Pancreas (tissue), 10 donors: ENCODE results near the gene FLG2. TPM values are rescaled to one million over a fixed set of nuclear protein-coding genes. Genes with fewer than 3 reads are reported as not detected.

Source experiments
- ATAC-seq, 4 donors: fragments of 200-7000 bp; cut with Tn5 transposase; one replicate each; pipeline versions ENCODE4 v1.8.0 to v1.9.1; 2020; ENCODE audit warnings: mild to moderate bottlenecking in 4 of 4, moderate library complexity in 4 of 4
- DNase-seq, 6 donors: peaks; one replicate each; pipeline ENCODE4 v3.0.0-alpha.2; 2020
- FAIRE-seq: peaks from 2 replicates; lab custom pipeline; 2012; peaks lifted over from hg19 to GRCh38; lab: Jason Lieb, UNC
- H3K27ac ChIP-seq, 4 donors: fragments of 200-600 bp; sonication (generic); 1 replicate in 3 of 4; 2 replicates in 1 of 4; pipeline versions ENCODE4 v1.5.0 to v1.8.0; 2020
- H3K27me3 ChIP-seq, 4 donors: fragments of 200-600 bp; one replicate each; pipeline ENCODE4 v1.8.0; 2021
- H3K36me3 ChIP-seq, 3 donors: fragments of 200-600 bp; sonication (generic) in 1 of 3; one replicate each; pipeline versions ENCODE4 v1.5.0 to v1.8.0; 2020 to 2021
- H3K4me1 ChIP-seq, 3 donors: fragments of 200-600 bp; one replicate each; pipeline ENCODE4 v1.8.0; 2021
- H3K4me3 ChIP-seq, 4 donors: fragments of 200-600 bp; sonication (generic) in 2 of 4; one replicate each; pipeline versions ENCODE4 v1.5.0 to v1.8.0; 2020 to 2021
- H3K9me3 ChIP-seq, 4 donors: fragments of 200-600 bp; one replicate each; pipeline ENCODE4 v1.8.0; 2021
- CTCF ChIP-seq, 4 donors: fragments of 200-600 bp; sonication (generic) in 3 of 4; IDR thresholded peaks; one replicate each; pipeline versions ENCODE4 v1.5.0 to v1.8.0; 2021; ENCODE audit warnings: antibody characterized with exemption in 4 of 4
- WGBS, 2 donors: extraction: QIAGEN DNeasy Blood & Tissue Kit; methylation state at CpG; one replicate each; pipeline ENCODE4 v1.1.7; 2013; 5-methylcytosine and 5-hydroxymethylcytosine counted together
- intact Hi-C, 3 donors: fragments of 100-400 bp; cut with DNase I; formaldehyde crosslinking; loops; one replicate each; pipeline versions ENCODE4 v1.11.1 to v1.14.2; 2022
- polyA plus RNA-seq, 2 donors: library from polyadenylated mRNA; stranded (reverse); fragments of 200-250 nt; gene quantifications; one replicate each; pipeline ENCODE4 v1.2.3, GENCODE V29; 2013
- total RNA-seq, 6 donors: library from RNA; stranded (reverse); fragmentation: NEBNext Ultra II Directional in 4 of 6; extraction: Animal tissue kit (Norgen Biotek cat#: 25700) in 4 of 6; gene quantifications; one replicate each; pipeline versions ENCODE4 v1.2.1 to v1.2.4, GENCODE V29; 2021 to 2023
- donor health status: healthy with polysubstance abuse.
- donor health status: DM: no; HTN: no; CAD: no; lungs with moderate emphysema.
- donor health status: DM: no; HTN: no; CAD: no.
- donor health status: control.
- donor health status: control.
- donor health status: Bipolar disorder and iron deficiency.
- donor health status: DM: yes; HTN: yes; CAD: no.
- donor health status: DM: no; HTN: no; CAD: no.
- donor health status: DM: no; HTN: no; CAD: no.
- donor health status: DM: yes; HTN: yes; CAD: no.

The FLG2 gene
- total and polyA plus RNA-seq, 8 donors, result under 0.01 TPM; not detected in 7

GRCh38 chr1:152348447-152348846 is 11.4 kb downstream of the FLG2 start:
- no peak for TF ChIP-seq CTCF (IDR thresholded peaks at IDR 0.05)
- no peaks in the 10 kb centered on the region for H3K36me3 ChIP-seq
- DNase-seq (no peak), ATAC-seq (no peak), FAIRE-seq (no peak)
- intact Hi-C loops, result no loop called here
- no peaks in the 10 kb centered on the region for H3K9me3 ChIP-seq
- no peaks in the 10 kb centered on the region for H3K4me1 ChIP-seq
- WGBS, 2 donors, result 29 to 30% methylated on average over 1 of the region's 1 CpG
- H3K4me3 ChIP-seq, result no peak overlapping the region
- no peak overlapping the region for H3K27ac ChIP-seq
- H3K27me3 ChIP-seq, result no peaks in the 10 kb centered on the region

GRCh38 chr1:152347116-152347728 is 12.6 kb downstream of the FLG2 start:
- TF ChIP-seq CTCF (IDR thresholded peaks at IDR 0.05), result peak; percentile 64 to 82 (median 76)
- no peak overlapping the region for H3K4me3 ChIP-seq
- H3K36me3 ChIP-seq, result no peaks in the 10 kb centered on the region
- H3K4me1 ChIP-seq, result no peaks in the 10 kb centered on the region
- 6 to 13% methylated on average over 8 of the region's 8 CpGs for WGBS, 2 donors
- FAIRE-seq, result peak; percentile 83
- intact Hi-C loops, result no loop called here
- peak in 2 of 6 donors; percentile 6 to 38 for DNase-seq
- no peak overlapping the region for H3K27ac ChIP-seq
- no peaks in the 10 kb centered on the region for H3K9me3 ChIP-seq
- no peaks in the 10 kb centered on the region for H3K27me3 ChIP-seq
- ATAC-seq, result peak in 3 of 4 donors; percentile 63 to 79 (median 72)

- H3K27ac ChIP-seq, result no peak overlapping the region
- no peaks in the 10 kb centered on the region for H3K9me3 ChIP-seq
- H3K4me1 ChIP-seq, result no peaks in the 10 kb centered on the region
- TF ChIP-seq CTCF (IDR thresholded peaks at IDR 0.05), result no peak
- H3K27me3 ChIP-seq, result no peaks in the 10 kb centered on the region
- FAIRE-seq, result no peak
- no peak for DNase-seq
- no peaks in the 10 kb centered on the region for H3K36me3 ChIP-seq
- no peak for ATAC-seq
- H3K4me3 ChIP-seq, result no peak overlapping the region
- intact Hi-C loops, result no loop called here
Measured at GRCh38 chr1:152344438-152344837, 15.4 kb downstream of the FLG2 start.

GRCh38 chr1:152343006-152343405 is 16.8 kb downstream of the FLG2 start:
- DNase-seq, result no peak
- H3K9me3 ChIP-seq, result no peaks in the 10 kb centered on the region
- no peak for FAIRE-seq
- no peaks in the 10 kb centered on the region for H3K27me3 ChIP-seq
- TF ChIP-seq CTCF (IDR thresholded peaks at IDR 0.05), result no peak
- intact Hi-C loops, result no loop called here
- H3K36me3 ChIP-seq, result no peaks in the 10 kb centered on the region
- 65 to 67% methylated on average over 3 of the region's 3 CpGs for WGBS, 2 donors
- H3K4me1 ChIP-seq, result no peaks in the 10 kb centered on the region
- H3K27ac ChIP-seq, result no peak overlapping the region
- ATAC-seq, result no peak
- H3K4me3 ChIP-seq, result no peak overlapping the region

- ATAC-seq (no peak), DNase-seq (no peak), FAIRE-seq (no peak)
- Histone ChIP-seq H3K9me3 (no peaks in the 10 kb centered on the region), H3K4me1 (no peaks in the 10 kb centered on the region), H3K36me3 (no peaks in the 10 kb centered on the region), H3K4me3 (no peak overlapping the region), H3K27ac (no peak overlapping the region), H3K27me3 (no peaks in the 10 kb centered on the region)
- intact Hi-C loops, result no loop called here
- no peak for TF ChIP-seq CTCF (IDR thresholded peaks at IDR 0.05)
- 46 to 47% methylated on average over 7 of the region's 7 CpGs for WGBS, 2 donors
Measured at GRCh38 chr1:152335399-152335798, 24.4 kb downstream of the FLG2 start.
